Measurements from ENCODE around the gene PRMT7.

PRMT7 gene

GRCh38 chr16:68324780-68325357 lies 14.1 kb downstream of the PRMT7 start:
- Histone ChIP-seq H3K79me2 (ENCODE audit: insufficient read depth, low read length) (no peaks in the 10 kb centered on the region), H3K27ac (ENCODE audit: low read depth, low read length) (no peak overlapping the region), H3K9me2 (replicated peaks; ENCODE audit: insufficient read depth, low read length) (no peaks in the 10 kb centered on the region), H3K36me3 (ENCODE audit: low read length) (peaks cover 4% of the 10 kb centered on the region), H3K27me3 (ENCODE audit: low read length) (no peaks in the 10 kb centered on the region), H4K20me1 (ENCODE audit: low read depth, low read length) (no peaks in the 10 kb centered on the region), H2AFZ (ENCODE audit: low read depth, low read length, severe bottlenecking) (no peak overlapping the region), H3K4me2 (ENCODE audit: low read depth, low read length, poor library complexity, severe bottlenecking) (no peak overlapping the region), H3F3A (ENCODE audit: insufficient read depth) (no peaks in the 10 kb centered on the region), H3K9ac (ENCODE audit: low read length) (no peak overlapping the region), H3K9me3 (ENCODE audit: insufficient read depth, low read length) (no peaks in the 10 kb centered on the region), H3K4me3 (ENCODE audit: insufficient read depth, low read length, poor library complexity, severe bottlenecking) (no peak overlapping the region)
- TF ChIP-seq CTCF (IDR thresholded peaks at IDR 0.05; ENCODE audit: insufficient read depth, low read length, poor library complexity, severe bottlenecking) (no peak), EZH2phosphoT487 (conservative IDR thresholded peaks at IDR 0.05; ENCODE audit: low read length) (no peak)

GRCh38 chr16:68328151-68328859 lies 17.5 kb downstream of the PRMT7 start:
- Histone ChIP-seq H3K36me3 (ENCODE audit: low read length) (no peaks in the 10 kb centered on the region), H3K9me2 (replicated peaks; ENCODE audit: insufficient read depth, low read length) (no peaks in the 10 kb centered on the region), H3K9ac (ENCODE audit: low read length) (no peak overlapping the region), H4K20me1 (ENCODE audit: low read depth, low read length) (no peaks in the 10 kb centered on the region), H3K4me2 (ENCODE audit: low read depth, low read length, poor library complexity, severe bottlenecking) (no peak overlapping the region), H3F3A (ENCODE audit: insufficient read depth) (no peaks in the 10 kb centered on the region), H3K79me2 (ENCODE audit: insufficient read depth, low read length) (no peaks in the 10 kb centered on the region), H2AFZ (ENCODE audit: low read depth, low read length, severe bottlenecking) (no peak overlapping the region), H3K4me3 (ENCODE audit: insufficient read depth, low read length, poor library complexity, severe bottlenecking) (no peak overlapping the region), H3K9me3 (ENCODE audit: insufficient read depth, low read length) (no peaks in the 10 kb centered on the region), H3K27ac (ENCODE audit: low read depth, low read length) (no peak overlapping the region), H3K27me3 (ENCODE audit: low read length) (no peaks in the 10 kb centered on the region)
- TF ChIP-seq CTCF (IDR thresholded peaks at IDR 0.05; ENCODE audit: insufficient read depth, low read length, poor library complexity, severe bottlenecking) = peak; percentile 91
- TF ChIP-seq EZH2phosphoT487 (conservative IDR thresholded peaks at IDR 0.05; ENCODE audit: low read length) = no peak

- Histone ChIP-seq H3K27me3 (ENCODE audit: low read length) (no peaks in the 10 kb centered on the region), H3K79me2 (ENCODE audit: insufficient read depth, low read length) (no peaks in the 10 kb centered on the region), H3K27ac (ENCODE audit: low read depth, low read length) (no peak overlapping the region), H3K4me2 (ENCODE audit: low read depth, low read length, poor library complexity, severe bottlenecking) (no peak overlapping the region), H3F3A (ENCODE audit: insufficient read depth) (no peaks in the 10 kb centered on the region), H3K36me3 (ENCODE audit: low read length) (no peaks in the 10 kb centered on the region; the same call in 1 of the 2 replicates), H3K9me3 (ENCODE audit: insufficient read depth, low read length) (no peaks in the 10 kb centered on the region), H4K20me1 (ENCODE audit: low read depth, low read length) (no peaks in the 10 kb centered on the region), H3K4me3 (ENCODE audit: insufficient read depth, low read length, poor library complexity, severe bottlenecking) (no peak overlapping the region), H3K9ac (ENCODE audit: low read length) (no peak overlapping the region), H2AFZ (ENCODE audit: low read depth, low read length, severe bottlenecking) (no peak overlapping the region), H3K9me2 (replicated peaks; ENCODE audit: insufficient read depth, low read length) (no peaks in the 10 kb centered on the region)
- TF ChIP-seq CTCF (IDR thresholded peaks at IDR 0.05; ENCODE audit: insufficient read depth, low read length, poor library complexity, severe bottlenecking) (no peak), EZH2phosphoT487 (conservative IDR thresholded peaks at IDR 0.05; ENCODE audit: low read length) (no peak)
Measured at GRCh38 chr16:68328860-68329390, 18.1 kb downstream of the PRMT7 start.
